ENCODE data around the gene VMAC.

VMAC gene

DNA sequence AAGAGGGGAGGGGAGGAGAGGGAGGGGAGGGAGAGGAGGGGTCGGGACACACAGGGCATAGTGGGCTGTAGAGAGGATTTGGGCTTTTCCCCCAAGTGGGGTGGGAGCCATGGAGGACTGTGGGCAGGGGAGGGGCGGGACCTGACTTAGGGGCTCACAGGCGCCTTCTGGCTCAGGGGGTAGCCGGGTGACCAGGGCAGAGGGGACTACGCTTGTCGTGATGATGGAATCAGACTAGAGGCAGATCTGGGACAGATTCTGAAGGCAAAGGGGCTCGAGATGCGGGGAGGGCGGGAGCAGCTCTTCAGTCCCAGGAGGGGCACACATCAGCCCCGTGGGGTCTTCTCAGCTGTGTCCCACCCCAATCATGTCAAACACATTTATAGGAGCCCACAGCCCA lies 14.6 kb upstream of the VMAC start:
- no peak overlapping the region for H2AFZ ChIP-seq (ENCODE audit: low read depth, low read length, severe bottlenecking)
- H3F3A ChIP-seq (ENCODE audit: insufficient read depth): no peaks in the 10 kb centered on the region
- no peak for TF ChIP-seq EZH2phosphoT487 (conservative IDR thresholded peaks at IDR 0.05; ENCODE audit: low read length)
- H3K36me3 ChIP-seq (ENCODE audit: low read length): no peaks in the 10 kb centered on the region
- H3K9me3 ChIP-seq (ENCODE audit: insufficient read depth, low read length): no peaks in the 10 kb centered on the region
- H3K79me2 ChIP-seq (ENCODE audit: insufficient read depth, low read length): no peaks in the 10 kb centered on the region
- H3K9me2 ChIP-seq (replicated peaks; ENCODE audit: insufficient read depth, low read length): no peaks in the 10 kb centered on the region
- H3K27ac ChIP-seq (ENCODE audit: low read depth, low read length): no peak overlapping the region
- H3K9ac ChIP-seq (ENCODE audit: low read length): no peak overlapping the region
- no peak overlapping the region for H3K4me2 ChIP-seq (ENCODE audit: low read depth, low read length, poor library complexity, severe bottlenecking)
- no peak overlapping the region for H3K4me3 ChIP-seq (ENCODE audit: insufficient read depth, low read length, poor library complexity, severe bottlenecking)
- no peaks in the 10 kb centered on the region for H3K27me3 ChIP-seq (ENCODE audit: low read length)
- no peaks in the 10 kb centered on the region for H4K20me1 ChIP-seq (ENCODE audit: low read depth, low read length)

DNA sequence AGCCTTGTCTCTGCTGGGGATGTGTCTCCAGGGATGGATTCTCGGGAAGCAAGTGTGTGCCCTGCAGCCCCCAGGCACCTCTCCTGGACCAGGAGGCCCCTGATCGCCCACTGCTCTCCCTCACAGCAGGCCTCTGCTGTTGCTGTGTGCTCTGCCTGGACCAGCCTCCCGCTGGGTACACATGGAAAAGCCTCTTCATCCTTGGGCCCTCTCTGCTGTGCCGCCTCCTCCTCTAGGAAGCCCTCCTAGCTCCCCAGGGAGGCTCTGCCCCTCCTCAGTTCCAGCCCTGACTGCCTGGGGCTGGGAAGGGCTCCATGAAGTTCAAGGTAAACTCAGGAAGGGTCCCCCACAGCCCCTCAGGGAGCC lies 13.1 kb upstream of the VMAC start:
- no peak overlapping the region for H2AFZ ChIP-seq (ENCODE audit: low read depth, low read length, severe bottlenecking)
- H4K20me1 ChIP-seq (ENCODE audit: low read depth, low read length): no peaks in the 10 kb centered on the region
- no peak for TF ChIP-seq EZH2phosphoT487 (conservative IDR thresholded peaks at IDR 0.05; ENCODE audit: low read length)
- TF ChIP-seq, protein P1, sequence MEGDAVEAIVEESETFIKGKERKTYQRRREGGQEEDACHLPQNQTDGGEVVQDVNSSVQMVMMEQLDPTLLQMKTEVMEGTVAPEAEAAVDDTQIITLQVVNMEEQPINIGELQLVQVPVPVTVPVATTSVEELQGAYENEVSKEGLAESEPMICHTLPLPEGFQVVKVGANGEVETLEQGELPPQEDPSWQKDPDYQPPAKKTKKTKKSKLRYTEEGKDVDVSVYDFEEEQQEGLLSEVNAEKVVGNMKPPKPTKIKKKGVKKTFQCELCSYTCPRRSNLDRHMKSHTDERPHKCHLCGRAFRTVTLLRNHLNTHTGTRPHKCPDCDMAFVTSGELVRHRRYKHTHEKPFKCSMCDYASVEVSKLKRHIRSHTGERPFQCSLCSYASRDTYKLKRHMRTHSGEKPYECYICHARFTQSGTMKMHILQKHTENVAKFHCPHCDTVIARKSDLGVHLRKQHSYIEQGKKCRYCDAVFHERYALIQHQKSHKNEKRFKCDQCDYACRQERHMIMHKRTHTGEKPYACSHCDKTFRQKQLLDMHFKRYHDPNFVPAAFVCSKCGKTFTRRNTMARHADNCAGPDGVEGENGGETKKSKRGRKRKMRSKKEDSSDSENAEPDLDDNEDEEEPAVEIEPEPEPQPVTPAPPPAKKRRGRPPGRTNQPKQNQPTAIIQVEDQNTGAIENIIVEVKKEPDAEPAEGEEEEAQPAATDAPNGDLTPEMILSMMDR (IDR thresholded peaks at IDR 0.05; ENCODE audit: insufficient read depth, low read length, poor library complexity, severe bottlenecking): no peak
- H3K27me3 ChIP-seq (ENCODE audit: low read length): no peaks in the 10 kb centered on the region
- no peak overlapping the region for H3K27ac ChIP-seq (ENCODE audit: low read depth, low read length)
- no peaks in the 10 kb centered on the region for H3K9me2 ChIP-seq (replicated peaks; ENCODE audit: insufficient read depth, low read length)
- H3K4me2 ChIP-seq (ENCODE audit: low read depth, low read length, poor library complexity, severe bottlenecking): no peak overlapping the region
- H3K9ac ChIP-seq (ENCODE audit: low read length): no peak overlapping the region
- no peaks in the 10 kb centered on the region for H3F3A ChIP-seq (ENCODE audit: insufficient read depth)
- no peaks in the 10 kb centered on the region for H3K36me3 ChIP-seq (ENCODE audit: low read length)
- H3K79me2 ChIP-seq (ENCODE audit: insufficient read depth, low read length): no peaks in the 10 kb centered on the region
- H3K4me3 ChIP-seq (ENCODE audit: insufficient read depth, low read length, poor library complexity, severe bottlenecking): no peak overlapping the region
- no peaks in the 10 kb centered on the region for H3K9me3 ChIP-seq (ENCODE audit: insufficient read depth, low read length)

DNA sequence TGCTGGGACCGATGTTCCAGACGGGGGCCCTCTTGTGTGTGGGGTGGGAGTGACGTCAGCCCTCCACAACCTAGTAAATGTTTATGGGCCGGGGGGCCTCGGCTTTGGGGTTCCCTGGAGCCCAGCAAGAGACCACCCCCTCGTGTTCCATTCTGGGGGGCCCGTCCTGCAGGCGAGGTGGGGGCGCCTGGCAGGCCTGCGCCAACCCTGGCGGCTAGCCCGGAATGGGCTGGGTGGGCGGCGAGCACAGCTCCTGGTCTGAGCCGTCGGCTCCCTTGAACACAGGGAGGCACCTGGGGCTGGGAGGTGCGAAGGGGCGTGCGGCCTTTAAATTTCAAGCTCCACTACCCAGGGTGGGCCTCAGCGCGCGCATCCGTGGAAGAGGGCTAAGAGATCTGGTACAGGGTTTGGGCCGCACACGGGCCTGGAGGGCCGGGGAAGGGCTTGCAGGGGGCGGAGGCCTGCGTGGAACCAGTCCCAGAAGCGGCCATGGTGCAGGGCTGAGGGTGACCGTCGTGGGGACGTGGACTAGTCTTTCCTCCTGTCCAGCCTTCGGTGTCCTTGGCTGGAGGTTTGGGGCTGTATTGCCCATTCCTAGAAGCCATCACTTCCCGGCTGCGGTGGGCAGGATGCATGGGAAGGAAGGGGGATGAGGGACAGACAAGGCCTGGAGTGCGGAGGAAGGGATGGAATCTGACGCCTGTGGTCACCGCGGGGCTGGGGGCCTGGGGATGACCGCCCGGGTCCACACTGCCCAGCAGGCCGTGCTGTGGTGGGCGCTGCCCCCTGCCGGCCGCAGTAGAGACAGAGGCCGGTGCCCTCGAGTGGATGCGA lies 12.5 kb upstream of the VMAC start:
- Histone ChIP-seq H3K9ac (ENCODE audit: low read length) (no peak overlapping the region), H3K4me3 (ENCODE audit: insufficient read depth, low read length, poor library complexity, severe bottlenecking) (no peak overlapping the region), H3K9me3 (ENCODE audit: insufficient read depth, low read length) (no peaks in the 10 kb centered on the region), H3K79me2 (ENCODE audit: insufficient read depth, low read length) (no peaks in the 10 kb centered on the region), H4K20me1 (ENCODE audit: low read depth, low read length) (no peaks in the 10 kb centered on the region), H3F3A (ENCODE audit: insufficient read depth) (no peaks in the 10 kb centered on the region), H3K4me2 (ENCODE audit: low read depth, low read length, poor library complexity, severe bottlenecking) (no peak overlapping the region), H3K9me2 (replicated peaks; ENCODE audit: insufficient read depth, low read length) (no peaks in the 10 kb centered on the region), H2AFZ (ENCODE audit: low read depth, low read length, severe bottlenecking) (no peak overlapping the region), H3K36me3 (ENCODE audit: low read length) (no peaks in the 10 kb centered on the region), H3K27me3 (ENCODE audit: low read length) (no peaks in the 10 kb centered on the region), H3K27ac (ENCODE audit: low read depth, low read length) (no peak overlapping the region)
- TF ChIP-seq, protein P1 (IDR thresholded peaks at IDR 0.05; ENCODE audit: insufficient read depth, low read length, poor library complexity, severe bottlenecking): peak; percentile 62
- no peak for TF ChIP-seq EZH2phosphoT487 (conservative IDR thresholded peaks at IDR 0.05; ENCODE audit: low read length)

DNA sequence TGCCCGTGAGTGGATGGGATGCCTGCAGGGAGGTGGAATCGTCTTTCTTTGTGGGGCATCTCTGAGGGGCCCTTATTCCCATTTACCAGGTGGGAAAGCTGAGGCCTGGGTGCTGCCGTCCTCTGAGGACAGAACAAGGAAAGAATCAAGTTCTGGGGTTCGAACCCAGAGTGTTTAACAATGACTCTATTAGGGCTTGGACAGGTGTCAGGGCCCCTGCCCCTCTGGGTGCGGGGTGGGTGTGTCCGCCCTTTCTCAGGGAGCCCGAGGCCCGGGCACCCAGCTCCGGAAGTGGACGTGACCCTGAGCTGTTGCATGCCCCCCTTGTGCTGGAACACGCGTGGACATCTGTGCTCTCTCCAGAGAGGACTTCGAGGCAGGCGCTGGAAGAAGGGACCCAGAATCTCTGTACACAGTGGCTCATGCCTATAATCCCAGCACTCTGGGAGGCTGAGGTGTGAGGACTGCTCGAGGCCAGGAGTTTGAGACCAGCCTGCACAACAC lies 11.8 kb upstream of the VMAC start:
- Histone ChIP-seq H3K9ac (ENCODE audit: low read length) (no peak overlapping the region), H3K4me2 (ENCODE audit: low read depth, low read length, poor library complexity, severe bottlenecking) (no peak overlapping the region), H3K9me2 (replicated peaks; ENCODE audit: insufficient read depth, low read length) (no peaks in the 10 kb centered on the region), H2AFZ (ENCODE audit: low read depth, low read length, severe bottlenecking) (no peak overlapping the region), H4K20me1 (ENCODE audit: low read depth, low read length) (no peaks in the 10 kb centered on the region), H3K9me3 (ENCODE audit: insufficient read depth, low read length) (no peaks in the 10 kb centered on the region), H3F3A (ENCODE audit: insufficient read depth) (no peaks in the 10 kb centered on the region), H3K79me2 (ENCODE audit: insufficient read depth, low read length) (no peaks in the 10 kb centered on the region), H3K27me3 (ENCODE audit: low read length) (no peaks in the 10 kb centered on the region), H3K36me3 (ENCODE audit: low read length) (no peaks in the 10 kb centered on the region), H3K27ac (ENCODE audit: low read depth, low read length) (no peak overlapping the region), H3K4me3 (ENCODE audit: insufficient read depth, low read length, poor library complexity, severe bottlenecking) (no peak overlapping the region)
- TF ChIP-seq, protein P1 (IDR thresholded peaks at IDR 0.05; ENCODE audit: insufficient read depth, low read length, poor library complexity, severe bottlenecking): no peak
- no peak for TF ChIP-seq EZH2phosphoT487 (conservative IDR thresholded peaks at IDR 0.05; ENCODE audit: low read length)
